ENCODE measurements around the gene SH3BGR. TPM values are rescaled to one million over a fixed set of nuclear protein-coding genes. Genes with fewer than 3 reads are reported as not detected.

Gene SH3BGR
- total RNA-seq, 1 donor, result 6.2 TPM

DNA sequence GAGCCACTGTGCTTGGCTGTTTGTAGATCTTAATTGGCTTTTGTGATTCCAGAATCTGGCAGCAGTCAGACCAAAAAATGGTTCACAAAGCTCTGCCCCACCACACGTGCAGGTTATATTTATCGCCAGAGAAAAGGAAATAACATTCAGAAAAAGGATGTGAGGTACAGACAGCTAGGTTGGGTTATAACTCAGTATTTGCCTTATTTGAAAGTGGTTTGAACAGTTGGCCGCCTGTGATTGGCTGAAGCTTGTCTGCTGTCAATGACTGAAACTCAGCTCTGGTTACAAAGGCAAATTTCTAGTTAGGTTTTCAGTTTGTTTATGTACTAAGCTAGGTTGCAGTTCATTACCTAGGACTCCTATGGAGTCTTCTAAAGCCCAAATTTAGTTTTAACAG lies 9.6 kb downstream of the SH3BGR start:
- DNase-seq (ENCODE audit: low read depth), result no peak
- H3K4me3 ChIP-seq (ENCODE audit: low read depth, low read length), result no peak overlapping the region
- TF ChIP-seq, protein P1, sequence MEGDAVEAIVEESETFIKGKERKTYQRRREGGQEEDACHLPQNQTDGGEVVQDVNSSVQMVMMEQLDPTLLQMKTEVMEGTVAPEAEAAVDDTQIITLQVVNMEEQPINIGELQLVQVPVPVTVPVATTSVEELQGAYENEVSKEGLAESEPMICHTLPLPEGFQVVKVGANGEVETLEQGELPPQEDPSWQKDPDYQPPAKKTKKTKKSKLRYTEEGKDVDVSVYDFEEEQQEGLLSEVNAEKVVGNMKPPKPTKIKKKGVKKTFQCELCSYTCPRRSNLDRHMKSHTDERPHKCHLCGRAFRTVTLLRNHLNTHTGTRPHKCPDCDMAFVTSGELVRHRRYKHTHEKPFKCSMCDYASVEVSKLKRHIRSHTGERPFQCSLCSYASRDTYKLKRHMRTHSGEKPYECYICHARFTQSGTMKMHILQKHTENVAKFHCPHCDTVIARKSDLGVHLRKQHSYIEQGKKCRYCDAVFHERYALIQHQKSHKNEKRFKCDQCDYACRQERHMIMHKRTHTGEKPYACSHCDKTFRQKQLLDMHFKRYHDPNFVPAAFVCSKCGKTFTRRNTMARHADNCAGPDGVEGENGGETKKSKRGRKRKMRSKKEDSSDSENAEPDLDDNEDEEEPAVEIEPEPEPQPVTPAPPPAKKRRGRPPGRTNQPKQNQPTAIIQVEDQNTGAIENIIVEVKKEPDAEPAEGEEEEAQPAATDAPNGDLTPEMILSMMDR (IDR thresholded peaks at IDR 0.05; ENCODE audit: insufficient read depth, low read length), result no peak

DNA sequence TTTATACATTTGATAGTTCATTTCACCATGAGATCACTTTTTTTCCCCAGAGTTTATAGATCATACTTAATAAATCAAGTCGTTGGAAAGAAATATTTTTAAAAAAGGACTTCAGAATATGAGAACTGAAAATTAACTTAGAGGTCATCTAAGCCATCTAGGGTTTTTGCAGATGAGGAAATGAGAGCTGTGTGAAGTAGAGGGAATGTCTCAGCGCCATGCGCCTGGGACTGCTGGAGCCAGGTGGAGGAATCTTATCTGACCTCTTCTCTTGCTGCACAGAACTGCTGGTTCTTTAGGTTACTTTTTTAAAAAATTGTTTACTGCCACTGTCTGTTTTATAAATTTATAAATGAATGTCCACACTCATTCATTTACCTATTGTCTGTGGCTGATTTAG lies 11.5 kb downstream of the SH3BGR start:
- TF ChIP-seq, protein P1 (IDR thresholded peaks at IDR 0.05; ENCODE audit: insufficient read depth, low read length), result no peak
- no peak overlapping the region for H3K4me3 ChIP-seq (ENCODE audit: low read depth, low read length)
- no peak for DNase-seq (ENCODE audit: low read depth)

DNA sequence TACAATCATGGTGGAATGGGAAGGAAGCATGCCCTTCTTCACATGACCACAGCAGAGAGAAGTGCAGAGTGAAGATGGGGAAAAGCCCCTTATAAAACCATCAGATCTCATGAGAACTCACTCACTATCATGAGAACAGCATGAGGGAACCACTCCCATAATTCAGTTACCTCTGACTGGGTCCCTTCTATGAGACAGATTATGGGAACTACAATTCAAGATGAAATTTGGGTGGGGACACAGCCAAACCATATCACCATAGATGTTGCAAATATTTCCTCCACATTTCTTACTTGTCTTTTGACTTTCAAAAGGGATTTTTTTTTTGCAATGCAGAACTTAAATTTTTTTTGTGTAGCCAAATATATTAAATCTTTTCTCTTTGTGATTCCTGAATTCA lies 14.8 kb downstream of the SH3BGR start:
- TF ChIP-seq, protein P1 (IDR thresholded peaks at IDR 0.05; ENCODE audit: insufficient read depth, low read length), result no peak
- DNase-seq (ENCODE audit: low read depth), result no peak
- no peak overlapping the region for H3K4me3 ChIP-seq (ENCODE audit: low read depth, low read length)

- DNase-seq (ENCODE audit: low read depth), result no peak
- TF ChIP-seq, protein P1 (IDR thresholded peaks at IDR 0.05; ENCODE audit: insufficient read depth, low read length), result no peak
- H3K4me3 ChIP-seq (ENCODE audit: low read depth, low read length), result no peak overlapping the region
These were observed 16.0 kb downstream of the SH3BGR start for GRCh38 chr21:39467746-39468145.

DNA sequence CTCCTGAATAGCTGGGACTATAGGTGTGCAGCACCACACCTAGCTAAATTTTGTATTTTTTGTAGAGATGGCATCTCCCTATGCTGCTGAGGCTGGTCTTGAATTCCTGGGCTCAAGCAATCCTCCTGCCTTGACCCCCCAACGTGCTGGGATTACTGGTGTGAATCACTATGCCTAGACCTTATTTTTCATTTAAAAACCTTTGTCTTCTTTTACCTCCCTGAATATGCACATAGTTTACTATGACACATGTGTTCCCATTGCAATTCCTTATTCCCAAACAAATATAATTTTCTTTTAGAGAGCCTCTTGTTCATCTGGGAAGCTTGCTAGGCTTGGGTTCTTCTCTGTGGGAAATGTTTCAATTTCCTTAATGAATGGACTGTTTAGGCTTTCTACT lies 16.8 kb downstream of the SH3BGR start:
- TF ChIP-seq, protein P1 (IDR thresholded peaks at IDR 0.05; ENCODE audit: insufficient read depth, low read length), result no peak
- DNase-seq (ENCODE audit: low read depth), result no peak
- no peak overlapping the region for H3K4me3 ChIP-seq (ENCODE audit: low read depth, low read length)

- H3K4me3 ChIP-seq (ENCODE audit: low read depth, low read length), result no peak overlapping the region
- TF ChIP-seq, protein P1 (IDR thresholded peaks at IDR 0.05; ENCODE audit: insufficient read depth, low read length), result no peak
- no peak for DNase-seq (ENCODE audit: low read depth)
These were observed 19.8 kb downstream of the SH3BGR start for GRCh38 chr21:39471598-39471997.

DNA sequence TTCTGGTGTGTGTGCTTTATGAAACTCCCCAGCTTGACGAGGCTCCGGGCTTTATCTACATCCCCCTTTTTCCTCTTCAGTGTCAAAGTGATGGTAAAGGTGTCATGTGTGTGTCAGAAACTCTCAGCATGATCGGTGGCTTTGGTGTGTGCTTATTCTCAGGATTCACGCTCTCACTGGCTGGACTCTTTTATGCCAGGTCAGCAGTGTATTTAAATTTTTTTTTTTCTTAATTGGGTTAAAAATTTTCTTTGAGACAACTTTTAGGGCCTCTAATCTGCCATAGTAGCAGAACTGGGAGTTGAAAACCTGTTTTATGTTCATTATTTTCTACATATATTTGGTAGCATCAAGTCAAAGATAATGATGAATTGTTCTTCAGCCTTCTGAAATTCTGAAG lies 21.0 kb downstream of the SH3BGR start:
- no peak overlapping the region for H3K4me3 ChIP-seq (ENCODE audit: low read depth, low read length)
- TF ChIP-seq, protein P1 (IDR thresholded peaks at IDR 0.05; ENCODE audit: insufficient read depth, low read length), result no peak
- DNase-seq (ENCODE audit: low read depth), result no peak
